Kidney glomerular epithelial cell (primary cell): ENCODE data around the gene EIF5A.
"Not testable (repeated sequence)": the region's sequence is repeated elsewhere in the genome, so short reads cannot be mapped to it uniquely, and the experiment has no call there.

Source experiments
- DNase-seq: peaks from one replicate; lab custom pipeline; 2025; lab: John Stamatoyannopoulos, UW

EIF5A gene

GRCh38 chr17:7332600-7333069 is 25.2 kb downstream of the EIF5A start:
- not testable (repeated sequence) for DNase-seq

- no peak for DNase-seq
These were observed 27.6 kb downstream of the EIF5A start for GRCh38 chr17:7334938-7335538.

- not testable (repeated sequence) for DNase-seq
These were observed 28.3 kb downstream of the EIF5A start for GRCh38 chr17:7335765-7336164.

DNA sequence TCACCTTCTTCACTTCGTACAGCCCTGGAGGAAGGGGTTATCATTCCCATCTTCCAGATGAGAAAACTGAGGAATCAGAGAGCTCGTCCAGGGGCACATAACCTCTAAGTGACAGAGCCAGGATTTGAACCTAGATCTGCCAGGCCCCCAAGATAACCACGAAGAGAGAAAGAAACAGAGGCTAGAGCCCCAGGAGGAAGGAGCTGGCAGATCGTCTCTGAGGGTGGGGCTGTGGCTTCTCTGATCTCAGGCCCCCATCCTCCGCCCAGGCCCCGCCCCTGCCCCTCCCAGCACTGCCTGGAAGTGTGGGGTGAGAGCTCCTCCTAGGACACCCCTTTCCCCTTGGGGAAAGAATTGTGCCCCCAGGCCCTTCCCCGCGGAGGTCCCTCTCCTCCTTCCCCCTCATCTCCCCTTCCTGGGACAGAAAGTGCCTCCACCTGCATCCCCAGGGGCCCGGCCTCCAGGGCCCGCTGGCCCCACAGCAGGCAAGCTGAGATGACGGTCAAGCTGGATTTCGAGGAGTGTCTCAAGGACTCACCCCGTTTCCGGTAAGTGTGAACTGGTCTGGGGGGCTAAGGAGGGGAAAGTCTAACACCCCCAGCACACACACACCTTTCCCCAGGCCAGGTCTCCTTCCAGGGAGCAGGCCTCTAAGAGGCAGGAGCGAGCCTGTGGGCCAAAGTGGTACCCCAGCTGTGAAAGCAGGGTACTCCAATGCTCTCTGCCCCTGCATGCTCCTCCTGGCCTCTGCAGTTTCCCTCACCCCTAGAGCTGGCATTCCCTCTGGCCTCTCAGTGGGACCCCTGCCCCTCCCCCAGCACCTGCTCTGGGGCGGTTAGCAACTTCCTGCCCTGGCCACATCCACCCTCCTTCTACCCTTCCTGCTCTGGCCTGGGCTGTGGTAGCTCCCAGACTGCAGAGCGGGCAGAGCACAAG is 29.1 kb downstream of the EIF5A start, which contains the start of gene ACAP1:
TSS of gene ACAP1 (plus strand) at position 290 of the 936 bp plus-strand sequence. CDS start at position 496, 206 bp downstream.
- DNase-seq = no peak

DNA sequence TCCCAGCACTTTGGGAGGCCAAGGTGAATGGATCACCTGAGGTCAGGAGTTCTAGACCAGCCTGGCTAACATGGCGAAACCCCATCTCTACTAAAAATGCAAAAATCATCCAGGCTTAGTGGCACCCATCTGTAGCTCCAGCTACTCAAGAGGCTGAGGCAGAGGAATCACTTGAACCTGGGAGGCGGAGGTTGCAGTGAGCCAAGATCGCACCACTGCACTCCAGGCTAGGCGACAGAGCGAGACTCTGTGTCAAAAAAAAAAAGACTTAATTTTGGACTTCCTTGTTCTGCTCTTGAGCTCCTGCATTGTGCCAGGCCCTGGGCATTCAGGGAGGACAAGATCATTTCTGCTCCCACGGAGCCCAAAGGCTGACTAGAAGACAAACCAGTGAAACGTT is 30.2 kb downstream of the EIF5A start:
- DNase-seq = not testable (repeated sequence)

- DNase-seq = no peak
These were observed 32.8 kb downstream of the EIF5A start for GRCh38 chr17:7340179-7340578.

DNA sequence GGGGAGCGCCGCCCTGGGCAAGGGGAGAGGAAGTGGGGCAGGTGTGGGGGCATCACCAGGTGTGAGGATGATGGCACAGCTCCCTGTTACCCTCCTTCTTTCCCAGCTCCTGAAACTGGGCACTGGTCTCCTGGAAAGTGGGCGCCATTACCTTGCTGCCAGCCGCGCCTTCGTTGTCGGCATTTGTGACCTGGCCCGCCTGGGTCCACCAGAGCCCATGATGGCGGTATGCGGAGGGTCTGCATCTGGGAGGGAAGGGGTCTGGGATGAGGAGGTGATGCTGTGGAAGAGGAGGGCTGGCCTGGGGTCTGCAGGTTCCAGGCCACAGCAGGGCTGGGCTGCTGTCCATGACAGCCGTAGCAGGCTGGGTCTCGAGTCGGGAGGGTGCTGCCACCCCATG is 34.4 kb downstream of the EIF5A start:
- DNase-seq = no peak

- no peak for DNase-seq
These were observed 35.8 kb downstream of the EIF5A start for GRCh38 chr17:7343250-7343649.

- no peak for DNase-seq
These were observed 39.6 kb downstream of the EIF5A start for GRCh38 chr17:7346761-7347614.

DNA sequence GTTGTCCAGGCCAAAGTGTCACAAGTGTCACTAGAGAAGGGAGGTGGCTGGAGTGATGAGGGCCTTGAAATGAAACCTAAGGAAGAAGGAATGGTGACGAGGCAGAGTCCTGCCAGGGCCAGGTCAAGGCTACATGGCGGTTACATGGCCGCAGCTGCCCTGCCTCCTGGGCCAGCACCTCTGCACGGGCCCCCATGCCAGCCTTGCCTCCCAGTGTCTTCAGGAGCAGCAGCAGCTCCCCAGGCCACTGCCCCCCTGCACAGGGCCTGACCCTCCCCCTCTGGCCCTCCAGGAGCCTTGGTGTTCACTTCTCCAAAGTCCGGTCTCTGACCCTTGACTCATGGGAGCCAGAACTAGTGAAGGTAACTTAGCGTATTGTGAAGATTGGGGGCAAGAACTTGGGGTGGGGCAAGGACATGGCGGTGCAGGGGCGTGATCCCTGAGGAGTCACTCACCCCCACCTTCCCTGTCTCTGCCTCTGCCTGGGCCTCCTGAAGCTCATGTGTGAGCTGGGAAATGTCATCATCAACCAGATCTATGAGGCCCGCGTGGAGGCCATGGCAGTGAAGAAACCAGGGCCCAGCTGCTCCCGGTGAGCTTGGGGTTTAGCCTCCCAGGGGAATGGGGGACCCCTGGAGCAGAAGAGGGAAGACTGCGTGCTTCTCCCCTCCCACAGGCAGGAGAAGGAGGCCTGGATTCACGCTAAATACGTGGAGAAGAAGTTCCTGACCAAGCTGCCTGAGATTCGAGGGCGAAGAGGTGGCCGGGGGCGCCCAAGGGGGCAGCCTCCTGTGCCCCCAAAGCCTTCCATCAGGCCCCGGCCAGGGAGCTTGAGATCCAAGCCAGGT is 40.4 kb downstream of the EIF5A start:
- no peak for DNase-seq

DNA sequence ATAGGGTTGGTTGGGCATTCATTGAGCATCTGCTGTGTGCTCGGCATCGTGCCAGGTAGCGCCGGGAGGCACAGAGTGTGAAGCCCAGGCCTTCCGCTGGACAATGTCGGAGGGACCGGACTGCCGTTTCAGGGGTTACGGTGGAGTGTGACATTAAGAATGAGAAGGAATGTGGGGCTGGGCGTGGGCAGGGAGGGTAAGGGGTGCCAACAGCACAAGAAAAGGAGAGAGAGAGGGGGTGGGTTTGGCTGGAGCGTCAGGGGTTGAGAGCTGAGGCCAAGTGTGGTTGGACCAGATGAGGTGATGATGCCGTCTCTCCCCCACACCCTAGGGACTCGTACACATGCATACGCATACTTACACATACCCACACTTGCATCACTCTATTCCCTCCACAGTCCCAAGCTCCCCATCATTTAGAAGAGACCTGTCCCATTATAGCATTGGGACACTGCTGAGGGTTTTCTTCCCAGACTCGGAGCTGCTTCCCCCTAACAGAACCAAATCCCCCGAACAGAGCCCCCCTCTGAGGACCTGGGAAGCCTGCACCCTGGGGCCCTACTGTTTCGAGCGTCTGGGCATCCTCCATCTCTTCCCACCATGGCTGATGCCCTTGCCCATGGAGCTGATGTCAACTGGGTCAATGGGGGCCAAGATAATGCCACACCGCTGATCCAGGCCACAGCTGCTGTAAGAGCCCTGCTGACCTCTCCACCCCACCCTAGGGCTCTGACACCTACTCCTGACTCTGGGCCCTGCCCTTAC is 41.2 kb downstream of the EIF5A start:
- DNase-seq = no peak

DNA sequence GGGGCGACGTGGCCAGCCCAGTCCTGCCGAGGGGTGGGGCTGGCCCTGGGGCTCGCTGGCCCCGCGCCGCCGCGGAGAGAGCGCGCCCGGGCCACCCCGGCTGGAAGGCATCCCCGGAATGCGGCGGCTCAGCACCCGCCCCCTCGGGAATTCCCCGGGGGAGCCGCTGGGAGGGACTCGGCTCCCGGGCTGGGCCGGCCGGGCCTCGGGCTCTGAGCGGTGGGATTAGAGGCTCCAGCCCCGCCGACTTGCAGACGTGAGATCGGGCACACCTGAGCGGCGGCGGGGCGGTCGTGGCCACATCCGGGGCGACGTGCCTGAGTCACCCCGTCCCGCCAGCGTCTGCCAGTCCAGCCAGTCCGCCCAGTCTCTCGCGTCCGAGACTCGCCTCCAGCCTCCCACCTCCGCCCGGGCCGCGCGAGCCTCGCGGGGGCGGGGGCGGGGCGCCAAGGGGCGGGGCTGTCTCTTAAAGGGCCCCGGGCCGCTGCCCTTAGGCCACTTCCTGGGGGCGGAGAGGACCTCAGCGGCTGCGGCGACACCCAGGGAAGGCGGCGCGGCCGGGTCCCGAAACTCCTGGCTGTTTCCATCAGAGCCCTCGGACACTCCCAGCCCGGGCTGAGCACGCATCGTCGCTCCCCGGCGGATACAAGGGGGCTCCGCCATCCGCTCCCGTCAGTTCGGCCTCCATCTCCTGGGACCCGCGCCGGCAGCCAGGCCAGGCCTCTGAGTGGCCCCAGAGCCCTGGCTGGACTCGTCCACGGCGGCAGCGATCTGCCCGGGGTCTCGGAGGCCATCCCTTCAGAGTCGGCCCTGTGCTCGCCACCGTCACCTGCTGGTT is 44.5 kb downstream of the EIF5A start, which contains the start of gene KCTD11:
TSS of gene KCTD11 (plus strand) at position 498 of the 838 bp plus-strand sequence.
- DNase-seq = peak; percentile 94

- DNase-seq = no peak
These were observed 45.1 kb downstream of the EIF5A start for GRCh38 chr17:7352503-7352889.

- no peak for DNase-seq
These were observed 45.6 kb downstream of the EIF5A start for GRCh38 chr17:7352910-7353635.

GRCh38 chr17:7354262-7354843 is 46.9 kb downstream of the EIF5A start:
- no peak for DNase-seq

DNA sequence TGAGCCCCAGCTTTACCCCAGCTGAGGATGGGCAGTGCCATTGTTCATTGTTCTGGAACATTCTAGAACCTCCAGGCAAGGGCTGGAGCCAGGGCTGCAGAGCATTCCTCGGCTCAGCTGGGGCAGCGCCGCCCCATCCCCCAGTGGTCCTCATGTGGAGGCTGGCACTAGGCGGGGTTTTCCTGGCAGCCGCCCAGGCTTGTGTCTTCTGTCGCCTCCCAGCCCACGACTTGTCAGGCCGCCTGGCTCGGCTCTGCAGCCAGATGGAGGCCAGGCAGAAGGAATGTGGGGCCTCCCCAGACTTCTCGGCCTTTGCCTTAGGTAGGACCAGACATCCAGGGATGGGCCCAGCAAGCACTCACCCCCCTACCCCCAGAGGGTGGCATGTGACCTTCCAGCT is 47.6 kb downstream of the EIF5A start, which contains the start of gene TMEM95:
TSS of gene TMEM95 (plus strand) at position 104 of the 400 bp plus-strand sequence. CDS start at position 153, 49 bp downstream.
- DNase-seq = no peak

GRCh38 chr17:7355573-7355972 is 48.1 kb downstream of the EIF5A start:
- no peak for DNase-seq

GRCh38 chr17:7356072-7356549 is 48.7 kb downstream of the EIF5A start:
- DNase-seq = peak; percentile 48
